ENCODE measurements around the gene FIS1.
"Not testable (repeated sequence)": the region's sequence is repeated elsewhere in the genome, so short reads cannot be mapped to it uniquely, and the experiment has no call there.

FIS1 gene

DNA sequence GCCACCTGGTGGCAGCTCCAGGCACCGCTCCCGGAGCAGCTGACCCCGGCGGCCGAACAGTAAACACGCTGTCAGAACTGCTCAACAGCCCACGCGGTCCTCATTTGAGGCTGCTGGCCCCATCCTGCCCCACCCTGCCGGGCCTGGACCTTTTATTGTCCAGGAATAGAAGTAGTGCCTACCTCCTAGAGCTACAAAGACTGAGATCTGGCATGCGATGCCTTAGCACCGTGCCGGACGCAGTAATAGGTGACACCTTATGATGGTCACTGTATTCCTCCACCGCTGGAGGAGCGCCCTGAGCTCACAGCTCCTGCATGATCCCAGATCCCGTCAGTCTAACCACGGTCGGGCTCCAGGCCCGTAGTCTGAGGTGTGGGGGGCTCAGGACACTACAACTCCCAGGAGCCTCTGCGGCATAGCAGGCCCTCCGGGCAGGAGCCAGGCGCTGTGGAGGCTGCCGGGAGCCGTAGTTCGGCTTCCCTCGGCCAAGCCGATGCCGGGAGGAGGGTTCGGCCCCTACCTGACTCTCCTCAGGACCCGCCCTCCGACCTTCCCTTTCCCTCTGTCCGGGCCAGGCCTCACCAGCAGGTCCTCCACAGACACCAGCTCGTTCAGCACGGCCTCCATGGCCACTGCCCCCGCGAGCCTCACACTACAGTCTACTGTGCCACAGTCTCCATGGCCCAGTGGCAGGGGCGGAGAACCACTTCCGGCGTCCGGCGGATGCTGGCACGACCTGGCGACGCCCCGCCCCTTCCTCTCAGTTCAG, at the start of gene FIS1:
Gene FIS1, minus strand, starts transcription at position 707 of the 772 bp plus-strand sequence. Its CDS starts 77 bp downstream, at position 630.
- peak; percentile 91 to 95 for DNase-seq

DNA sequence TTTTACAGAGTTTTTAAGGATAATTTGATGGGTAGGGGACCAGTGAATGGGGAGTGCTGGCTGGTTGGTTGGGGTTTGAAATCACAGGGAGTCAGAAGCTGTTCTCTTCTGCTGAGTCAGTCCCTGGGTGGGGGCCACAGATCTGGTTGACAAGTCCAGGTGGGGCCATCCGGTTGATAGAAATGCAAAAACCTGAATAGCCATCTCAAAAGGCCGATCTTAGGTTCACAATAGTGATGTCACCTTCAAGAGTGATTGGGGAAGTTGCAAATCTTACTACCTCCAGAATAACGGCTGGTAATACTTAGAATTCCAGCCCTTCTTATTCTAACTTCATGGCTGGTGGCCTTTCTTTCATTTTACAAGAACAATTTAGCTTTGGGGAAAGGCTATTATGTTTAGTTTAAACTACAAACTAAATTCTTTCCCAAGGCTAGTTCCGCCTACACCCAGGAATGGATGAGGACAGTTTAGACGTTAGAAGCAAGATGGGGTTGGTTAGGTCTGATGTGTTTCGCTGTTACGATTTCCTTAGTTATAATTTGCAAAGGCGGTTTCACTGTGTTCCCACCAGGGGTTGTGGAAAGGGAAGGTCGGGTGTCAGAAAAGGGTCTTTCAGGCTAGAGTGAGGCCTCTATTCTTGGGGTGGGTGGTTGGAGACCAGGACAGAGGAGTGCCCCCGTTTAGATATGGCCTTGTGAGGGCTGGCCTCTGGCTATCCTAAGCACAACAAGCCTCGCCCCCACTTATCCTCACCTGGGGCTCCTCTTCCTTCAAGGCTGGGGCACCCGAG, 49.4 kb upstream of the FIS1 start:
- DNase-seq: no peak

DNA sequence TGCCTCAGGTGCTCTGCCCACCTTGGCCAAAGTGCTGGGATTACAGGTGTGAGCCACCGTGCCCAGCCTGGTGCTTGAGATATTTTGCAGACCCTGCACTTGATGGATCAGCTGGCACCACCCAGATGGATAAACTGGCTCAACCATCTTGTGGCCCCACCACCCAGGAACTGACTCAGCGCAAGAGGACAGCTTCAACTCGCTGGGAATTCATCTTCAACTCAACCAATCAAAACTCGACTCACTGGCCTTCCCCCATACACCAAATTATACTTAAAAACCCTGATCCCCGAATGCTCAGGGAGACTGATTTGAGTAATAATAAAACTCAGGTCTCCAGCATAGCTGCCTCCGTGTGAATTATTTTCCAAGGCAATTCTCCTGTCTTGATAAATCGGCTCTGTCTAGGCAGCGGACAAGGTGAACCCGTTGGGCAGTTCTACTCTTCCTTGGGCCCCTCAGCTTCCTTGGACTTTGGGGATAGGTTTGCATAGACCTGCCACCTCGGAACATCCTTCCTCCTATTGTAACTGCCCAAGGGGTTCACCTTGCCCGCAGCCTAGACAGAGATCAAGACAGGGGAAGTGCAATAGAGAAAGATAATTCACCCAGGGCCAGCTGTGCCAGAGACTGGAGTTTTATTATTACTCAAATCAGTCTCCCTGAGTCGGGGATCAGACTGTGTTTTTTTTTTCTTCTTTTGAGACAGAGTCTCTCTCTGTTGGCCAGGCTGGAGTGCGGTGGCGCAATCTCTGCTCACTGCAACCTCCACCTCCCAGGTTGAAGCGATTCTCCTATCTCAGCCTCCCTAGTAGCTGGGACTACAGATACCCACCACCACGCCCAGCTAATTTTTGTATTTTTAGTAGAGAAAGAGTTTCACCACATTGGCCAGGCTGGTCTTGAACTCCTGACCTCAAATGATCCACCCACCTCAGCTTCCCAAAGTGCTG, 48.5 kb upstream of the FIS1 start:
- not testable (repeated sequence) for DNase-seq

DNA sequence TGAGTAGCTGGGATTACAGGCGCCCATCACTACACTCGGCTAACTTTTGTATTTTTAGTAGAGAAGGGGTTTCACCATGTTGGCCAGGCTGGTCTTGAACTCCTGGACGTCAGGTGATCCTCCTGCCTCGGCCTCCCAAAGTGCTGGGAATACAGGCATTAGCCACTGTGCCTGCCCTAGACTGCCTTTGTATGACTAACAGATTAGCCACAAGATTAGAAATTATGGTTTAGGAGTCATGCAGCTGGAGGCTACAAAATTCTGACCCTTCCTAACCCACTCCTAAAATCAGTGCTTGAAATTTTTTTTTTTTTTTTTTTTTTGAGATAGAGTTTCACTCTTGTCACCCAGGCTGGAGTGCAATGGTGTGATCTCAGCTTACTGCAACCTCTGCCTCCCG, 47.7 kb upstream of the FIS1 start:
- not testable (repeated sequence) for DNase-seq

DNA sequence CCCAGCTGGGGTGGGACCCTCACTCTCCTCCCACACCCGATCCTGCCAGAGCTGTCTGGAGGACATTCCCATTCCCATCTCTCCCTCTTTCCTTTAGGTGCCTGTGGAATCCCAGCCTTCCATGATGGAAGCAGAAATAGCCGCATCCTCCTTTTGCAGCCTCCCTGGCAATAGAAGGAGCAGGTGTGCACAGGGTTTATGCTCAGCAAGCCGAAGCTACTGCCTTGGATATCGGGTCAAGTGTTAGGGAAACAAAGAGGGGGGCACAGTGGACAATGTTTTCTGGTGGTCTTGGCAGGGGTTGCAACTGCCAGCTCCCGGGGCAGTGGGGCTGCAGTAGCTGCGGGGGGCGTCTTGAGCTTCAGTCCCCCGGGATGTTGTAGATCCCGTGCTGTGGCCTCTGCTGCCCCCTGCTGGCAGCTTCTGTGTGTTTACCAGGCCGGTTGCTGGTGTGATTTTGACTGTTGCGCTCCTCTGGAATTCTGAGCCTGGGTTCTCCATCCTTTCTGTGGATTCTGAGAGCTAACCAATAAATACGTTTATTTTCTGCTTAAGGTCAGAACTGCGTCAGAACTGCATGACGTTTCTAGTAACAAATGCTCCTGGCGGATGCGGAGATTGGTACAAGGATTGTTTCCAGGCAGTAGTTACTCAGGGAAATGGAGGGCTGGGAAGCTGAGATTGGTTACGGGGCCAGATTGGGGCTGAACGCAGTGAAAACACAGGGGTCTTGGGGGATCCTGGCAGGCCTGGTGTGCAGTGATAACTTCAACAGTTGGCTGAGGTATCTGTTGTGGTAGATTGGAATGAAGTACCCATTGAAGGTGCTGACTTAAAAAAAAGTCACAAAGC, 45.5 kb upstream of the FIS1 start:
- peak; percentile 48 to 55 for DNase-seq

GRCh38 chr7:101289687-101290086, 44.8 kb upstream of the FIS1 start:
- not testable (repeated sequence) for DNase-seq

- no peak for DNase-seq
Observed at GRCh38 chr7:101288439-101288838, 43.6 kb upstream of the FIS1 start.

DNA sequence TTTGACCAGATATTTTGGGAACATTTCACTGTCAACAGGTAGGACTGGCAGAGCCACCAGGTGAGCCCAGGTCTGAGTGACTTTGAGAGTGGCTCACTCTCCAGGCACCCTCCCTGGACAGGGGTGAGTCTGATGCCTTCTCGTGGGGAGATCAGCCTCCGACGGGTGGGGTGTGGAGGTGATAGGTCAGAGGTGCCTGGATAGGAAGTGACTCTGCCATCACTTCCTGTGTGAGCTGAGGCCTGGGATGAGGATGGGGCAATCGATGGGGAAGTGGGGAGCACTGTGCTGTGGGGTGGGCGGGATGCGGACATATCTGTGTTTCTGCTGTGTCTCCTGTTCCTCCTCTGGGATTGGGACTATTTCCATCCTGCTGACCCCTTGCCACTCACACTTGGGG, 42.2 kb upstream of the FIS1 start:
- DNase-seq: no peak

GRCh38 chr7:101285880-101286279, 41.0 kb upstream of the FIS1 start:
- DNase-seq: not testable (repeated sequence)

DNA sequence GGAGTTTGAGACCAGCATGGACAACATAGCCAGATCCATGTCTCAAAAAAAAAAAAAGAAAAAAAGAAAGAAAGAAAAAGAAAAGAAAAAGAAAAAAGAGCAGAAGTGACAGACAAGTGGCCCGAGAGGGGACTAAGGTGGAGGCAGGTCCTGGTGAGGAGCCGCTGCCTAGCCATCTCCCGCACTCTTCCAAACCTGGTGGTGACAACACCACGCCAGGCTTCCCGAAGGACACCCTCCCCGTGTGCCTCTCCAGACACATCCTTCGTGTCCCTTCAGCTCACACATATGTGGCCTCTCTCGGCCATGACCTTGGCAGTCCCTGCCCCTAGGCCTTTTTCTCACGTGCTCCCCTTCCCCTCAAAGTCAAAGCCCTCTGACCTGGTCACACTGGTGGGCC, 40.3 kb upstream of the FIS1 start:
- DNase-seq: no peak

- not testable (repeated sequence) for DNase-seq
Observed at GRCh38 chr7:101280912-101281311, 36.0 kb upstream of the FIS1 start.

DNA sequence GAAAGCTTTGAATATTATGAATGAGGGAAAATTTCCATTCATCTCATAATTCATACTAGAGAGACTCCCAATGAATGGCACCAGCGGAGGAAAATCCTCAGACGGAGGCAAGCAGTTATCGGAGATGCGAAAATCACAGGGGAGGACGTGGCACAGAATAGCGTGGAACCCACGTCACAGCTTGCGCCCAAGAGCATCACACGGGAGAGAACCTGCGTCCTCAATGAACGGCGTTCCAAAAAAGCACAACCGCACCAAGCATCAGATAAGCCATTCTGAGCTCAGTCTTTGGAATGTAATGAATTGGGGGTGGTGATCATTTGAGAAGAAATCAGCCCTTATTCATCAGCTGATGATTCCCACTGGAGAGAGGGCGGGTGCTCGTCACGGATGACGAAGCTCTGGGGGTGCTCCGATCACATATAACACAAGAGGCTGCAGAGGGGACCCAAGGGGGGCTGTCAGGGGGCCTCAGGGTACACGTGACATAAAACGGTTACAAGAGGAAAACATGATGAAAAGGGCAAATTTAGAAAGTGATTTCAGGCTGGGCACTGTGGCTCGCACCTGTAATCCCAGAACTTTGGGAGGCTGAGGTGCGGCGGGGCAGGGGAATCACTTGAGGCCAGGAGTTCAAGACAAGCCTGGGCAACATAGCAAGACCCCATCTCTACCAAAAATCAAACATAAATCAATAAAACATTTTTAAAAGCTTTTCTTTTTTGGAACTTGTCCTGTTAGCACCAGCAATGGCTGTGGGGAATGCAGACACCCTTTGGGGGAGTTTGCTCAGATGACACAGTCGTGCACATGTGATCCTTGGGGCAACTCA, 33.8 kb upstream of the FIS1 start:
- DNase-seq: no peak

- no peak for DNase-seq
Observed at GRCh38 chr7:101277155-101277554, 32.3 kb upstream of the FIS1 start.

DNA sequence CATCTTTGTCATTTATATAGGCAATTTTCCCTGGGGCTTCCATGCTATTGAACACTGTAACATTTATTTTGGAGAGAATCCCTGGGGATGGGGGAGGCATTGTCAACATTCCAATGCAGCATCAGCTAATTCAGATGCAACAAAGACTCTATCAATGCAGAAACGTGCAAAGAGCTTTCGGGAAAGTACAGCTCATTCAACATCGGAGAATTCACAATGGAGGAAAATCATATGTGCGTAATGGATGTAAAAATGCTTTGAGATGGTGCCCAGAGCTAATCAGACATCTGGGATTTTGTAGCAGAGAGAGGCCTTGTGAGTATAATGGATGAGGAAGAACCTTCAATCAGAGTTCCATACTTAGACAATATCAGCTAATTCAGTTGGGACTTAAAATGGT, 28.3 kb upstream of the FIS1 start:
- DNase-seq: no peak

GRCh38 chr7:101271021-101271420, 26.1 kb upstream of the FIS1 start:
- no peak for DNase-seq

DNA sequence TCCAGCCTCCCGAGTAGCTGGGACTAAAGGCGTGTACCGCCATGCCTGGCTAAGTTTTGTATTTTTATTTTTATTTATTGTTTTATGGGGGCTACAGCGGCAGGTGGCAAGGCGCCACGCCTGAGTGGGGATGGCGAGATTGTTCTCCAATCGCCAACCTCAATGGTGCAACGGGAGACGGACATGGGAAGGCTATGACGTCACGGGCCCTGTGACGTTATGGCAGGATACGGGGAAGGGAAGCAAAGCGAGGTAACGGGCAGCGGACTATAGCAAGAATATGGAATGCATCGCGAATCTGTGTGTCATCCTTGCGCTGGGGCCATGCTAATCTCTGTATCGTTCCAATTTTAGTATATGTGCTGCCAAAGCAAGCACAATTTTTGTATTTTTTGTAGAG, 24.8 kb upstream of the FIS1 start:
- DNase-seq: no peak

GRCh38 chr7:101265622-101266516, 21.0 kb upstream of the FIS1 start:
- no peak for DNase-seq

DNA sequence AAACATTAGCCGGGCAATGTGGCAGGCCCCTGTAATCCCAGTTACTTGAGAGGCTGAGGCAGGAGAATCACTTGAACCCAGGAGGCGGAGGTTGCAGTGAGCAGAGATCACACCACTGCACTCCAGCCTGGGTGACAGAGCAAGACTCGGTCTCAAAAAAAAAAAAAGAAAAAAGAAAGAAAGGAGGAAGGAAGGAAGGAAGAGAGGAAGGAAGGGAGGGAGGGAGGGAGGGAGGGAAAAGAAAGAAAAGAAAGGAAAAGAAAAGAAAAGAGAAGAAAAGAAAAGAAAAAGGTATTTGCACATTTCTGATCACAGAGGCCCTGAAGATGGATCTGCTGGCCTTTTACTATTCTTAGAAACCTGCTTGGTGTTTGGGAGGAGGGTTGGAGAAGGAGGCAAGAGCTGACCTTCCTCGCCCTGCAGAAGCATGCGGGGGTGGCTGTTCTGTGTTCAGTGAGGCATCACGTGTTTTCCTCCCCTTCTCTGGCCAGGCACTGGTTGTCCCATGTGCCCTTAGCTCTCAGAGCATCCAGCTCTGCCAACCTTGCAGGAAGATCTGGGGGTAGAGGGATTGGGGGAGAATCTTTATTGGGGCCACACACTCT, 19.3 kb upstream of the FIS1 start:
- DNase-seq: not testable (repeated sequence)

DNA sequence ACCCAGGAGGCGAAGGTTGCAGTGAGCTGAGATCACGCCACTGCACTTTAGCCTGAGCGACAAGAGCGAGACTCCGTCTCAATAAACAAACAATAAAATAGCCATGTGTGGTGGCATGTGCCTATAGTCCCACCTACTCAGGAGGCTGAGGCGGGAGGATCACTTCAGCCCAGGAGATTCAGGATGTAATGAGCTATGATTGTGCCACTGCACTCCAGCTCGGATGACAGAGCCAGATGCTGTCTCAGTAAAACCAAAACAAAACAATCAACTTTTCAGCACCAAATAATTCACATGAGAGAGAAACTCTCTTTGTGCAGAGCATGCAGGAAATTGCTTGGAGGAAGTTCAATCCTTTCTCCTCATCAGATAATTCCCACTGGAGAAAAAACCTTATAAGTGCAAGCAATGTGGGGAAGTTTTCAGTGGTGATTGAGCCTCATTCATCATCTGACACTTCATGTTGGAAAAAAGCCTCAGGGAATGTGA, 13.4 kb upstream of the FIS1 start:
- DNase-seq: no peak
